ENCODE measurements around the gene ATP2A1. TPM values are rescaled to one million over a fixed set of nuclear protein-coding genes. Genes with fewer than 3 reads are reported as not detected.
"Not testable (repeated sequence)": the region's sequence is repeated elsewhere in the genome, so short reads cannot be mapped to it uniquely, and the experiment has no call there.

ATP2A1 gene
- total RNA-seq, 1 donor from 2014 or later, result 4.5 TPM

- Mint-ChIP-seq H3K27ac (ENCODE audit: unreplicated experiment) (peak within 1 kb of the TSS; percentile 96), H3K9me3 (ENCODE audit: unreplicated experiment) (peaks cover 8% of the 10 kb centered on the region), H3K4me1 (ENCODE audit: low read depth, unreplicated experiment) (peaks cover 7% of the 10 kb centered on the region), H3K36me3 (ENCODE audit: unreplicated experiment) (no peaks in the 10 kb centered on the region), H3K4me3 (ENCODE audit: unreplicated experiment) (peak within 1 kb of the TSS; percentile 91), H3K27me3 (ENCODE audit: unreplicated experiment) (peaks cover 5% of the 10 kb centered on the region)
- TF ChIP-seq, protein P1, sequence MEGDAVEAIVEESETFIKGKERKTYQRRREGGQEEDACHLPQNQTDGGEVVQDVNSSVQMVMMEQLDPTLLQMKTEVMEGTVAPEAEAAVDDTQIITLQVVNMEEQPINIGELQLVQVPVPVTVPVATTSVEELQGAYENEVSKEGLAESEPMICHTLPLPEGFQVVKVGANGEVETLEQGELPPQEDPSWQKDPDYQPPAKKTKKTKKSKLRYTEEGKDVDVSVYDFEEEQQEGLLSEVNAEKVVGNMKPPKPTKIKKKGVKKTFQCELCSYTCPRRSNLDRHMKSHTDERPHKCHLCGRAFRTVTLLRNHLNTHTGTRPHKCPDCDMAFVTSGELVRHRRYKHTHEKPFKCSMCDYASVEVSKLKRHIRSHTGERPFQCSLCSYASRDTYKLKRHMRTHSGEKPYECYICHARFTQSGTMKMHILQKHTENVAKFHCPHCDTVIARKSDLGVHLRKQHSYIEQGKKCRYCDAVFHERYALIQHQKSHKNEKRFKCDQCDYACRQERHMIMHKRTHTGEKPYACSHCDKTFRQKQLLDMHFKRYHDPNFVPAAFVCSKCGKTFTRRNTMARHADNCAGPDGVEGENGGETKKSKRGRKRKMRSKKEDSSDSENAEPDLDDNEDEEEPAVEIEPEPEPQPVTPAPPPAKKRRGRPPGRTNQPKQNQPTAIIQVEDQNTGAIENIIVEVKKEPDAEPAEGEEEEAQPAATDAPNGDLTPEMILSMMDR (IDR thresholded peaks at IDR 0.05; ENCODE audit: partially characterized antibody, unreplicated experiment), result no peak
- peak; percentile 99 for DNase-seq
Observed at GRCh38 chr16:28924762-28925385, 46.6 kb downstream of the ATP2A1 start, which contains the start of gene RABEP2. RABEP2 (minus strand) TSS chr16:28925238; CDS start chr16:28925163, 75 bp downstream.

DNA sequence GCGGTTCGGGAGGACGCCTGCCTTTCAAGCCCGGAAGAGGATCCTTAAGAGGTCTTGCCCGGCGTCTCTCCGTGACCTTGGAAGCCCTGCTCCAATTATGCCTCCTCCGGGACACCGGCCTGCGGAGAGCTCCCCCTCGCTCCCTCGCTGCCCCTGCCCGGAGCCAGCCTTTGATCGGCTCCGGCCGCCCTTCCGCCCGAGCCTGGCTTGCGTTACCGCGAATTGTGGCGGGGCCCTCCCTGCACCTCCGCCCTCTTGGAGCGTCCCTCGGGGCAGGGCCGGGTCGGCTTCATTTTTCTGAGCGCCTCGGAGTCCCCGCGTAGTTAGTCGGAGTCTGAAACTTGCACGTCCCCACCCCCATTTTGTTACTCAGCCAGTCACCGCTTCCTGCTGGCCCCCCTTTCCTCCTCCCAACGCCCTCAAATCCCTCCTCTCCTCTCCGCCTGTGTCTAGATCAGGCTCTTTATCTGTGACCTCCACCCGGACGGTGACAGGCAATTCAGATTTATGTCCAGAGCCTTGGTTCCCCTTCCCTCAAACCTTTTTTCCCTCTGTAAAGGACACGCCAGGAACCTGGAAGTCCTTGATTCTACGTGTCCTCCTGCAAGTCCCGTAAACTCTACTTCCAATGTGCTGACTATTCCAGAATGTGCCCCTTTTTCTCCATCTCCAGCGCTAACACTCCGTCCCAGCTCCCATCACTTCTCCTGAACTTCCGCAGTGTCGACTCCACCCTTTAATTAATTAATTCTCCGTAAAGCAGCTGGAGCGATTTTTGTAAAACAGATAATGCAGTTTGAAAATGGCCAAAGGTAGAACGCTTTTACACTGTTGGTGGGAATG is 47.3 kb downstream of the ATP2A1 start:
- peaks cover 5% of the 10 kb centered on the region for H3K27me3 Mint-ChIP-seq (ENCODE audit: unreplicated experiment)
- TF ChIP-seq, protein P1 (IDR thresholded peaks at IDR 0.05; ENCODE audit: partially characterized antibody, unreplicated experiment), result no peak
- peaks cover 7% of the 10 kb centered on the region for H3K4me1 Mint-ChIP-seq (ENCODE audit: low read depth, unreplicated experiment)
- peak overlapping the region; percentile 96 for H3K27ac Mint-ChIP-seq (ENCODE audit: unreplicated experiment)
- peak overlapping the region; percentile 91 for H3K4me3 Mint-ChIP-seq (ENCODE audit: unreplicated experiment)
- DNase-seq, result peak; percentile 87
- peaks cover 8% of the 10 kb centered on the region for H3K9me3 Mint-ChIP-seq (ENCODE audit: unreplicated experiment)
- H3K36me3 Mint-ChIP-seq (ENCODE audit: unreplicated experiment), result no peaks in the 10 kb centered on the region

DNA sequence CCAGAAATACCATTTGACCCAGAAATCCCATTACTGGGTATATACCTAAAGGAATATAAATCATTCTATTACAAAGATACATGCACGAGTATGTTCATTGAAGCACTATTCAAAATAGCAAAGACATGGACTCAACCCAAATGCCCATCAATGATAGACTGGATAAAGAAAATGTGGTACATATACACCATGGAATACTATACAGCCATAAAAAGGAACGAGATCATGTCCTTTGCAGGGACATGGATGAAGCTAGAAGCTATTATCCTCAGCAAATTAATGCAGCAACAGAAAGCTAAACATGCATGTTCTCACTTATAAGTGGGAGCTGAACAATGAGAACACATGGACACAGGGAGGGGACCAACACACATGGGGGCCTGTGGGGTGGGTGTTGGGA is 48.0 kb downstream of the ATP2A1 start:
- peak overlapping the region; percentile 91 for H3K4me3 Mint-ChIP-seq (ENCODE audit: unreplicated experiment)
- DNase-seq; H3K9me3 Mint-ChIP-seq (ENCODE audit: unreplicated experiment); H3K27me3 Mint-ChIP-seq (ENCODE audit: unreplicated experiment); H3K36me3 Mint-ChIP-seq (ENCODE audit: unreplicated experiment): not testable (repeated sequence)
- peaks cover 12% of the 10 kb centered on the region for H3K4me1 Mint-ChIP-seq (ENCODE audit: low read depth, unreplicated experiment)
- peak overlapping the region; percentile 96 for H3K27ac Mint-ChIP-seq (ENCODE audit: unreplicated experiment)

GRCh38 chr16:28927815-28928214 is 49.5 kb downstream of the ATP2A1 start:
- H3K36me3 Mint-ChIP-seq (ENCODE audit: unreplicated experiment), result no peaks in the 10 kb centered on the region
- no peak overlapping the region for H3K4me3 Mint-ChIP-seq (ENCODE audit: unreplicated experiment)
- H3K27me3 Mint-ChIP-seq (ENCODE audit: unreplicated experiment), result peaks cover 6% of the 10 kb centered on the region
- no peak for DNase-seq
- TF ChIP-seq, protein P1 (IDR thresholded peaks at IDR 0.05; ENCODE audit: partially characterized antibody, unreplicated experiment), result no peak
- no peak overlapping the region for H3K27ac Mint-ChIP-seq (ENCODE audit: unreplicated experiment)
- H3K9me3 Mint-ChIP-seq (ENCODE audit: unreplicated experiment), result peaks cover 8% of the 10 kb centered on the region
- peaks cover 15% of the 10 kb centered on the region for H3K4me1 Mint-ChIP-seq (ENCODE audit: low read depth, unreplicated experiment)

- no peak overlapping the region for H3K27ac Mint-ChIP-seq (ENCODE audit: unreplicated experiment)
- peaks cover 10% of the 10 kb centered on the region for H3K4me1 Mint-ChIP-seq (ENCODE audit: low read depth, unreplicated experiment)
- TF ChIP-seq, protein P1 (IDR thresholded peaks at IDR 0.05; ENCODE audit: partially characterized antibody, unreplicated experiment), result no peak
- H3K27me3 Mint-ChIP-seq (ENCODE audit: unreplicated experiment), result peaks cover 10% of the 10 kb centered on the region
- H3K4me3 Mint-ChIP-seq (ENCODE audit: unreplicated experiment), result no peak overlapping the region
- no peak for DNase-seq
- peaks cover 7% of the 10 kb centered on the region for H3K9me3 Mint-ChIP-seq (ENCODE audit: unreplicated experiment)
- H3K36me3 Mint-ChIP-seq (ENCODE audit: unreplicated experiment), result no peaks in the 10 kb centered on the region
Observed at GRCh38 chr16:28930203-28930602, 51.9 kb downstream of the ATP2A1 start.

All from glutamatergic neuron (in vitro differentiated cells).